A549 (cell line): ENCODE data around the gene DCAF7. TPM values are rescaled to one million over a fixed set of nuclear protein-coding genes. Genes with fewer than 3 reads are reported as not detected.

ENCODE experiments used
- ATAC-seq, 2 experiments: fragments of 200-7000 bp in 1 of 2; fragments of >200 bp in 1 of 2; cut with Nextera tagmentation in 1 of 2; cut with Tn5 transposase in 1 of 2; 3 replicates each; pipeline versions ENCODE4 v1.8.0 to v1.9.1; 2018 to 2020; ENCODE audit warnings: mild to moderate bottlenecking in 1 of 2, moderate library complexity in 1 of 2
- CTCF ChIA-PET: fragments of 300-600 bp; sonication (Branson Sonifier 250); formaldehyde crosslinking; extraction: SDS; loops from one replicate; lab custom pipeline; 2021; ENCODE audit warnings: antibody characterized with exemption, inconsistent platforms; lab: Yijun Ruan, JAX
- POLR2A ChIA-PET: fragments of 350-600 bp; formaldehyde crosslinking; extraction: SDS; loops from one replicate; lab custom pipeline; 2021; ENCODE audit warnings: antibody characterized with exemption, inconsistent platforms; lab: Yijun Ruan, JAX
- DNase-seq, 2 experiments: peaks; one replicate each; pipeline versions ENCODE4 v3.0.0 to v3.0.0-alpha.2; 2011 to 2016; ENCODE audit warnings: low read depth in 1 of 2, low spot score in 1 of 2
- FAIRE-seq: peaks from 2 replicates; lab custom pipeline; 2011; peaks lifted over from hg19 to GRCh38; lab: Jason Lieb, UNC
- H3K27ac ChIP-seq, 2 experiments: fragments of >200 bp; sonication (Bioruptor Twin); formaldehyde crosslinking; 3 replicates each; pipeline ENCODE4 v1.5.1; 2016 to 2017
- H3K4me1 ChIP-seq: fragments of >200 bp; sonication (Bioruptor Twin); formaldehyde crosslinking; 3 replicates; pipeline ENCODE4 v1.6.1; 2016
- H3K4me2 ChIP-seq: fragments of >200 bp; sonication (Bioruptor Twin); formaldehyde crosslinking; 3 replicates; pipeline ENCODE4 v1.6.1; 2016
- H3K4me3 ChIP-seq: fragments of >200 bp; sonication (Bioruptor Twin); formaldehyde crosslinking; 3 replicates; pipeline ENCODE4 v1.5.1; 2016
- H3K9me3 ChIP-seq: fragments of >200 bp; sonication (Bioruptor Twin); formaldehyde crosslinking; 3 replicates; pipeline ENCODE4 v1.6.1; 2016
- CBX8 ChIP-seq: fragments of 200-600 bp; sonication (generic); IDR thresholded peaks from 2 replicates; pipeline ENCODE4 v1.6.1; 2016
- CHD2 ChIP-seq: fragments of 150-350 bp; IDR thresholded peaks from 2 replicates; pipeline ENCODE4 v1.6.1; 2014; ENCODE audit warnings: low read length; ENCODE audit not compliant: partially characterized antibody
- CHD4 ChIP-seq: fragments of 200-600 bp; sonication (generic); IDR thresholded peaks from 2 replicates; pipeline ENCODE4 v1.6.1; 2016; ENCODE audit warnings: antibody characterized with exemption, mild to moderate bottlenecking, borderline replicate concordance
- EHF ChIP-seq: fragments of 250-450 bp; sonication (Bioruptor Pico); IDR thresholded peaks from 2 replicates; pipeline ENCODE4 v1.5.0; 2020; ENCODE audit warnings: mild to moderate bottlenecking
- EP300 ChIP-seq, 2 experiments: fragments of >200 bp; sonication (Bioruptor Twin); formaldehyde crosslinking; IDR thresholded peaks; 2 replicates in 1 of 2; 3 replicates in 1 of 2; pipeline ENCODE4 v1.6.1; 2016 to 2017
- ESRRA ChIP-seq: fragments of 150-350 bp; IDR thresholded peaks from 2 replicates; pipeline ENCODE4 v1.6.1; 2014; ENCODE audit warnings: mild to moderate bottlenecking, low read length, borderline replicate concordance
- FOSL2 ChIP-seq, 2 experiments: fragments of 450-650 bp in 1 of 2; fragments of >200 bp in 1 of 2; sonication (Bioruptor Twin) in 1 of 2; formaldehyde crosslinking; IDR thresholded peaks; 2 replicates each; pipeline versions ENCODE4 v1.5.0 to v1.6.1; 2016 to 2020; ENCODE audit warnings: mild to moderate bottlenecking in 1 of 2, moderate library complexity in 1 of 2
- FOXS1 ChIP-seq: fragments of 250-450 bp; sonication (Bioruptor Pico); IDR thresholded peaks from 2 replicates; pipeline ENCODE4 v1.5.0; 2020; ENCODE audit warnings: mild to moderate bottlenecking, moderate library complexity
- HDAC2 ChIP-seq: fragments of 200-600 bp; sonication (generic); IDR thresholded peaks from 2 replicates; pipeline ENCODE4 v1.6.1; 2016
- JUN ChIP-seq, 2 experiments: fragments of >200 bp; sonication (Bioruptor Twin); formaldehyde crosslinking; IDR thresholded peaks; 2 replicates in 1 of 2; 3 replicates in 1 of 2; pipeline ENCODE4 v1.6.1; 2016 to 2017
- KDM1A ChIP-seq: fragments of 200-600 bp; sonication (generic); IDR thresholded peaks from 2 replicates; pipeline ENCODE4 v1.6.1; 2016; ENCODE audit warnings: low read depth, mild to moderate bottlenecking
- MAFK ChIP-seq: fragments of 450-650 bp; IDR thresholded peaks from 2 replicates; pipeline ENCODE4 v1.6.1; 2014; ENCODE audit not compliant: partially characterized antibody
- MAZ ChIP-seq: fragments of 150-350 bp; IDR thresholded peaks from 2 replicates; pipeline ENCODE4 v1.6.1; 2014; ENCODE audit warnings: antibody characterized with exemption, low read depth, low read length, borderline replicate concordance
- NFE2L2 ChIP-seq: fragments of 150-350 bp; conservative IDR thresholded peaks from 2 replicates; pipeline ENCODE4 v1.6.1; 2014; ENCODE audit warnings: low read length
- NR3C1 ChIP-seq: fragments of >200 bp; sonication (Bioruptor Twin); formaldehyde crosslinking; IDR thresholded peaks from 3 replicates; pipeline ENCODE4 v1.6.1; 2017
- RAD21 ChIP-seq, 2 experiments: fragments of >200 bp in 1 of 2; sonication (Bioruptor Twin) in 1 of 2; formaldehyde crosslinking in 1 of 2; IDR thresholded peaks in 1 of 2; conservative IDR thresholded peaks in 1 of 2; 2 replicates in 1 of 2; 3 replicates in 1 of 2; pipeline ENCODE4 v1.6.1; 2012 to 2018; ENCODE audit warnings: inconsistent platforms in 1 of 2
- RCOR1 ChIP-seq: fragments of 150-350 bp; IDR thresholded peaks from 2 replicates; pipeline ENCODE4 v1.6.1; 2014; ENCODE audit warnings: antibody characterized with exemption, low read length, low read depth
- SREBF2 ChIP-seq: fragments of 450-650 bp; IDR thresholded peaks from 2 replicates; pipeline ENCODE4 v1.6.1; 2014; ENCODE audit warnings: mild to moderate bottlenecking, moderate library complexity
- TFCP2L1 ChIP-seq: fragments of 250-450 bp; sonication (Bioruptor Pico); IDR thresholded peaks from 2 replicates; pipeline ENCODE4 v1.5.0; 2021; ENCODE audit warnings: mild to moderate bottlenecking
- WGBS: methylation state at CpG from one replicate; pipeline ENCODE4 v1.1.6; 2017; ENCODE audit errors: missing lambda C conversion rate; 5-methylcytosine and 5-hydroxymethylcytosine counted together
- polyA plus RNA-seq, 4 experiments: library from polyadenylated mRNA; depleted of rRNA in 3 of 4; stranded (reverse); fragments of >200 nt; fragmentation: RNase III in 1 of 4; extraction: RNeasy Plus Mini Kit Qiagen cat#74134 plus additional on column Dnase treatment in 1 of 4; gene quantifications; 2 replicates in 3 of 4; 3 replicates in 1 of 4; pipeline ENCODE4 v1.2.3, GENCODE V29; 2011 to 2017
- TF ChIP-seq, protein P1 (sequence below): fragments of 450-650 bp; IDR thresholded peaks from 2 replicates; pipeline ENCODE4 v1.6.1; 2014; ENCODE audit warnings: antibody characterized with exemption
- TF ChIP-seq, protein P2 (sequence below): fragments of >200 bp; sonication (Bioruptor Twin); formaldehyde crosslinking; IDR thresholded peaks from 3 replicates; pipeline ENCODE4 v1.6.1; 2016

The DCAF7 gene
- polyA plus RNA-seq, 2 of the 4 experiments (the other 2 are of a cell fraction), result 37.9 to 51.4 TPM

DNA sequence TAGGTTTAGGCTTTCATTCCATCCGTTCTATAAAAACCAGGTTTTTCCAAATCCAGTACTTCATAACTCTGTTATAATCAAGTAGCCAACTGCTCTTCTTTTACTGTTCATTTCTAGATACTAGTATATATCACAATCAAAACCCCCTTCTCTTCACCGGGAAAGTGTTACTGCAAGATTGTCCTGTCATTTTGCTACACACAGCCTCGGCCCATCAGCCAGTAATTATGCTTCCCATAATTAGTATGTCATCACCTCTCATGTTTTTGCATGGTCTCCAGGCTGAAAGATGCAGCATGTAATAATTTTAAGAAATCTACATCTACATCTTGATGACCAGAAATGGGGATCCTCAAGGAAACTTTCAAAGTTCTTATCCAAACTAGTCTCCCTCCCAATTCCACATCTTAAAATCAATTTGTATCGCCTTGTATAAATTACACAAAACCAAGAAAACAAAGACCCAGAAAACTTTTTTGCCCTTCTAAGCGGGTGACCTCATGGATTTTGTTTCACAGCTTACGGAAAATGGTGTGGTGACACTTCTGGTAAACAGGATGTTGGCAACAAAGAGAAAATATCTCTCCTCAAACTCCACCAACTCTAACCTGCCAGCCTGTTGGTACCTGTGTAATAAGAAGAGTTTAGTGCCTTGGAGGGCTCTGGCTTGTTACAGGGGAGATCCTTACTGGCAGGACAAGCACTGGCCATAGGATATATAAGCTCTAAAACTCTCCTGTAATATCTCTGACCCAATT is 59.7 kb downstream of the DCAF7 start:
- ATAC-seq (no peak), DNase-seq (no peak), FAIRE-seq (no peak)
- ChIA-PET POLR2A (no interaction called here), CTCF (interaction anchor here (0.6 to 14.8 kb wide), 7 partner anchors 10 to 180 kb away, joined by 3 to 336 read pairs (median 5); partner anchors contain the start of genes DCAF7 and MAP3K3)
- H3K27ac ChIP-seq, result no peak overlapping the region
- no peak overlapping the region for H3K4me3 ChIP-seq
- no peaks in the 10 kb centered on the region for H3K9me3 ChIP-seq
- no peak for TF ChIP-seq EHF
- H3K4me2 ChIP-seq, result no peak overlapping the region
- WGBS, result 81% methylated on average over 6 of the region's 6 CpGs
- H3K4me1 ChIP-seq, result no peaks in the 10 kb centered on the region

DNA sequence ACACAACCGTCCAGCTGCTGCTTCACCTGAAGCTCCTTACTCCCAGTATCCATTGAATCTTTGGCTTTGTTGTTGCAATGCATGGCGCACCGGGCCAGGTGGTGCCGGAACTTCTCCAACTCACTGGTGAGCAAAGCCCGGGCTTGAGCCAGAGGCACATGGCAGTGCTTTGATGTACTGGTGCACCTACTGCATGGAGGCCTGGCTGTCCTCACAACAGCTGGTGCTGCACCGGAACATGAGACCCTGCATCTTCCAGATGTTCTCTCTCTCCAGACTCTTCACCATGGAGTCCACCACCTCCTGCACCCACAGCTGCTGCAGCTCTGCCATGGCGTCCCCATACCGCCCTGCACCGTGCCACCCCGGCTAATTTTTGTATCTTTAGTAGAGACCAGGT is 60.6 kb downstream of the DCAF7 start:
- DNase-seq, result no peak
- TF ChIP-seq MAFK (no peak), EP300 (IDR thresholded peaks at IDR 0.05) (no peak), CBX8 (no peak), SREBF2 (no peak), ESRRA (no peak), TFCP2L1 (CRISPR knock-in tag) (no peak), NR3C1 (no peak), MAZ (no peak), FOXS1 (CRISPR knock-in tag) (no peak), CHD2 (no peak), JUN (IDR thresholded peaks at IDR 0.05) (no peak), HDAC2 (no peak), RAD21 (conservative IDR thresholded peaks at IDR 0.05 in 1 of 2, IDR thresholded peaks at IDR 0.05 in 1 of 2) (no peak), RCOR1 (no peak), CHD4 (no peak), KDM1A (no peak)
- TF ChIP-seq, protein P1, sequence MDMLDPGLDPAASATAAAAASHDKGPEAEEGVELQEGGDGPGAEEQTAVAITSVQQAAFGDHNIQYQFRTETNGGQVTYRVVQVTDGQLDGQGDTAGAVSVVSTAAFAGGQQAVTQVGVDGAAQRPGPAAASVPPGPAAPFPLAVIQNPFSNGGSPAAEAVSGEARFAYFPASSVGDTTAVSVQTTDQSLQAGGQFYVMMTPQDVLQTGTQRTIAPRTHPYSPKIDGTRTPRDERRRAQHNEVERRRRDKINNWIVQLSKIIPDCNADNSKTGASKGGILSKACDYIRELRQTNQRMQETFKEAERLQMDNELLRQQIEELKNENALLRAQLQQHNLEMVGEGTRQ, result no peak
- TF ChIP-seq, protein P2, sequence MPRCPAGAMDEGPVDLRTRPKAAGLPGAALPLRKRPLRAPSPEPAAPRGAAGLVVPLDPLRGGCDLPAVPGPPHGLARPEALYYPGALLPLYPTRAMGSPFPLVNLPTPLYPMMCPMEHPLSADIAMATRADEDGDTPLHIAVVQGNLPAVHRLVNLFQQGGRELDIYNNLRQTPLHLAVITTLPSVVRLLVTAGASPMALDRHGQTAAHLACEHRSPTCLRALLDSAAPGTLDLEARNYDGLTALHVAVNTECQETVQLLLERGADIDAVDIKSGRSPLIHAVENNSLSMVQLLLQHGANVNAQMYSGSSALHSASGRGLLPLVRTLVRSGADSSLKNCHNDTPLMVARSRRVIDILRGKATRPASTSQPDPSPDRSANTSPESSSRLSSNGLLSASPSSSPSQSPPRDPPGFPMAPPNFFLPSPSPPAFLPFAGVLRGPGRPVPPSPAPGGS, result no peak
- TF ChIP-seq, all 56 proteins: peak for 0
- 96% methylated on average over 10 of the region's 10 CpGs for WGBS
- Histone ChIP-seq H3K9me3 (no peaks in the 10 kb centered on the region), H3K27ac (no peak overlapping the region), H3K4me2 (no peak overlapping the region), H3K4me1 (no peaks in the 10 kb centered on the region), H3K4me3 (no peak overlapping the region)
- ChIA-PET POLR2A (interaction anchor here (1.7 kb wide), 1 partner anchor 9 kb away, joined by 4 read pairs; no protein-coding TSS in a partner anchor), CTCF (interaction anchor here (0.9 to 14.8 kb wide), 19 partner anchors 9 to 204 kb away, joined by 3 to 336 read pairs (median 10); partner anchors contain the start of genes ACE, CYB561, DCAF7 and MAP3K3)
- FAIRE-seq (no peak), ATAC-seq (no peak)

DNA sequence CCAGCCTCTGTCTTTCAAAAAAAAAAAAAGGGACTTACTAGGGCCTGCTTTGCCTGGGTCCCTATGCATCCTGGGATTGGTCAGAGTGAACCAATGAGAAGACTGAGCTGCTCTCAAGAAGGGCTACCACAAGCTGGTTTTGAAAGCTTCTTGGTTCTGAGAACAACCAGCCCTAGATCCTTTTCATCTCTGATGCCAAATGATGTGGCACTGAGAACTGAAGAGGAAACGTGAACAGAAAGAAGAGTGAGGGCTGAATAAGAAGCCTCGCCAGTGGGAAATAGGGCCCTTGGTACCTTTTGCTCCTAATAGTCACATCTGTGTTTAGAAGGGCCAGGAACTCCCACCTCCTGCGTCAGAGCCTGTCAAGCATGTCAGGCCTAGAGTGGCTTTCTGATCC is 61.1 kb downstream of the DCAF7 start:
- Histone ChIP-seq H3K4me1 (no peaks in the 10 kb centered on the region), H3K27ac (no peak overlapping the region), H3K4me3 (no peak overlapping the region), H3K4me2 (no peak overlapping the region), H3K9me3 (no peaks in the 10 kb centered on the region)
- POLR2A ChIA-PET, result interaction anchor here (0.9 to 1.7 kb wide), 4 partner anchors 10 to 186 kb away, joined by 3 to 6 read pairs (median 4); partner anchors contain the start of genes CYB561 and MAP3K3
- ATAC-seq, result peak in 1 of 2 experiments; percentile 29; a peak in 1 of 6 replicates
- CTCF ChIA-PET, result interaction anchor here (0.6 to 14.8 kb wide), 74 partner anchors 9 to 1003 kb away, joined by 3 to 336 read pairs (median 5); partner anchors contain the start of genes ACE, CYB561, DCAF7 and MAP3K3
- WGBS, result 88% methylated on average over 3 of the region's 3 CpGs
- FAIRE-seq, result no peak
- TF ChIP-seq CHD2, result no peak
- TF ChIP-seq, protein P1, result no peak
- TF ChIP-seq FOSL2 (IDR thresholded peaks at IDR 0.05), result no peak
- no peak for TF ChIP-seq FOSL2 (CRISPR knock-in tag; IDR thresholded peaks at IDR 0.05)
- TF ChIP-seq NFE2L2, result no peak
- no peak for TF ChIP-seq RCOR1
- no peak for DNase-seq
